GM12878 (cell line): ENCODE measurements around the gene AIF1L. TPM values are rescaled to one million over a fixed set of nuclear protein-coding genes. Genes with fewer than 3 reads are reported as not detected.

Experiments
- ATAC-seq: fragments of 200-7000 bp; cut with Tn5 transposase; 3 replicates; pipeline ENCODE4 v1.9.1; 2020; ENCODE audit warnings: mild to moderate bottlenecking, moderate library complexity
- BruUV-seq: library from RNA; stranded (reverse); fragments of 400-500 nt; replicated peaks from 2 replicates; lab custom pipeline; 2021; lab: Mats Ljungman, UMichigan
- CTCF ChIA-PET: fragments of 300-600 bp; sonication (Branson Sonifier 250); formaldehyde crosslinking; extraction: SDS; loops from one replicate; lab custom pipeline; 2021; ENCODE audit warnings: inconsistent platforms; lab: Yijun Ruan, JAX
- POLR2A ChIA-PET: fragments of 350-600 bp; formaldehyde crosslinking; extraction: SDS; loops from one replicate; lab custom pipeline; 2021; ENCODE audit warnings: inconsistent platforms; lab: Charles Lee
- RAD21 ChIA-PET: fragments of 300-600 bp; sonication (Branson Sonifier 250); formaldehyde crosslinking; loops from one replicate; lab custom pipeline; 2023; ENCODE audit warnings: antibody characterized with exemption; ENCODE audit not compliant: unreplicated experiment; lab: Charles Lee
- SMC1A ChIA-PET: fragments of 300-600 bp; sonication (Branson Sonifier 250); formaldehyde crosslinking; loops from one replicate; lab custom pipeline; 2023; ENCODE audit not compliant: unreplicated experiment, uncharacterized antibody; lab: Charles Lee
- DNase-seq: peaks from one replicate; pipeline ENCODE4 v3.0.0-alpha.2; 2011; ENCODE audit warnings: low read depth, low spot score
- FAIRE-seq: peaks from 3 replicates; lab custom pipeline; 2011; peaks lifted over from hg19 to GRCh38; lab: Jason Lieb, UNC
- H2AFZ ChIP-seq: 2 replicates; pipeline ENCODE4 v1.6.0; 2011; ENCODE audit warnings: low read depth, low read length, control low read depth; ENCODE audit not compliant: control insufficient read depth
- H3K27ac ChIP-seq: 2 replicates; pipeline ENCODE4 v1.5.1; 2011; ENCODE audit warnings: control low read depth; ENCODE audit not compliant: control insufficient read depth, insufficient read depth
- H3K27me3 ChIP-seq, 2 experiments: replicated peaks in 1 of 2; 2 replicates each; pipeline versions ENCODE4 v1.6.0 to v1.6.1; 2011; ENCODE audit warnings: low read length in 1 of 2; ENCODE audit not compliant: control insufficient read depth in 2 of 2, insufficient read depth in 2 of 2
- H3K36me3 ChIP-seq, 2 experiments: 2 replicates each; pipeline ENCODE4 v1.5.1; 2011; ENCODE audit warnings: low read length in 1 of 2; ENCODE audit not compliant: control insufficient read depth in 2 of 2, insufficient read depth in 2 of 2
- H3K4me1 ChIP-seq: 2 replicates; pipeline ENCODE4 v1.6.1; 2011; ENCODE audit warnings: mild to moderate bottlenecking, low read length, moderate library complexity, mixed read lengths; ENCODE audit not compliant: control insufficient read depth, insufficient read depth
- H3K4me2 ChIP-seq: 2 replicates; pipeline ENCODE4 v1.6.0; 2011; ENCODE audit warnings: control low read depth; ENCODE audit not compliant: control insufficient read depth, insufficient read depth
- H3K4me3 ChIP-seq: fragments of 200-600 bp; sonication (generic); 2 replicates; pipeline ENCODE4 v1.5.1; 2016
- H3K79me2 ChIP-seq: 2 replicates; pipeline ENCODE4 v1.6.0; 2011; ENCODE audit warnings: low read length; ENCODE audit not compliant: control insufficient read depth, insufficient read depth
- H3K9ac ChIP-seq: 2 replicates; pipeline ENCODE4 v1.8.0; 2011; ENCODE audit warnings: low read length, control low read depth, mixed read lengths; ENCODE audit not compliant: control insufficient read depth, insufficient read depth
- H3K9me3 ChIP-seq: replicated peaks from 3 replicates; pipeline ENCODE4 v1.5.1; 2011; ENCODE audit warnings: mild to moderate bottlenecking, low read length; ENCODE audit not compliant: control insufficient read depth, insufficient read depth
- H4K20me1 ChIP-seq: 2 replicates; pipeline ENCODE4 v1.6.0; 2011; ENCODE audit not compliant: control insufficient read depth, insufficient read depth
- E2F8 ChIP-seq: fragments of 450-650 bp; IDR thresholded peaks from 2 replicates; pipeline ENCODE4 v1.6.1; 2018; ENCODE audit warnings: mild to moderate bottlenecking, low read depth, moderate library complexity; ENCODE audit not compliant: partially characterized antibody
- EZH2 ChIP-seq: IDR thresholded peaks from 2 replicates; pipeline ENCODE4 v1.6.1; 2012; ENCODE audit warnings: low read depth, mild to moderate bottlenecking, control low read depth, inconsistent platforms, low read length, borderline replicate concordance; ENCODE audit not compliant: control insufficient read depth
- MEF2A ChIP-seq: IDR thresholded peaks from 2 replicates; pipeline ENCODE4 v1.6.1; 2011; ENCODE audit warnings: low read depth, mild to moderate bottlenecking, low read length, moderate library complexity; ENCODE audit not compliant: insufficient read depth
- NKRF ChIP-seq: fragments of 450-650 bp; conservative IDR thresholded peaks from 2 replicates; pipeline ENCODE4 v1.6.1; 2017; ENCODE audit warnings: mild to moderate bottlenecking, moderate library complexity
- POU2F2 ChIP-seq: IDR thresholded peaks from 3 replicates; pipeline ENCODE4 v1.6.1; 2011; ENCODE audit warnings: low read depth, mild to moderate bottlenecking, low read length, borderline replicate concordance
- RBBP5 ChIP-seq: fragments of 200-600 bp; sonication (generic); conservative IDR thresholded peaks from 2 replicates; pipeline ENCODE4 v1.6.1; 2016
- REST ChIP-seq: IDR thresholded peaks from 2 replicates; pipeline ENCODE4 v1.6.1; 2012; ENCODE audit warnings: mild to moderate bottlenecking, low read depth, low read length
- USF1 ChIP-seq: IDR thresholded peaks from 2 replicates; pipeline ENCODE4 v1.6.1; 2011; ENCODE audit warnings: borderline replicate concordance, low read depth, mild to moderate bottlenecking, moderate library complexity, mixed read lengths, low read length; ENCODE audit not compliant: insufficient read depth; ENCODE audit errors: extremely low read length
- WGBS: methylation state at CpG from one replicate; pipeline ENCODE4 v1.1.6; 2016; ENCODE audit warnings: low lambda C conversion rate; ENCODE audit not compliant: insufficient replicate concordance, insufficient coverage; ENCODE audit errors: missing lambda C conversion rate; 5-methylcytosine and 5-hydroxymethylcytosine counted together
- in situ Hi-C: fragments of 300-500 bp; cut with MboI; formaldehyde crosslinking; loops from 9 replicates; pipeline ENCODE4 v1.14.3; 2018; ENCODE audit warnings: mixed read lengths
- intact Hi-C: fragments of 100-400 bp; cut with micrococcal nuclease; formaldehyde crosslinking; loops from one replicate; pipeline ENCODE4 v1.14.2; 2022; ENCODE audit not compliant: unreplicated experiment
- polyA plus RNA-seq, 11 experiments: library from polyadenylated mRNA; depleted of rRNA in 4 of 11; unstranded in 6 of 11; stranded (reverse) in 5 of 11; fragments of >200 nt; fragmentation: Nextera tagmentation in 4 of 11; fragmentation: Illumina TruSeq in 1 of 11; extraction: Ambion mirVana in 4 of 11; extraction: Trizol in 1 of 11; gene quantifications; 1 replicate in 1 of 11; 2 replicates in 10 of 11; pipeline versions ENCODE4 v1.2.1 to v1.2.3, GENCODE V29; 2011 to 2016; ENCODE audit warnings: inconsistent platforms in 2 of 11, missing spikeins in 2 of 11, low read depth in 1 of 11
- total RNA-seq, 4 experiments: library from RNA; depleted of rRNA in 3 of 4; stranded (reverse); fragments of >200 nt in 3 of 4; fragmentation: Illumina TruSeq in 1 of 4; extraction: Trizol in 1 of 4; gene quantifications; 2 replicates each; pipeline versions ENCODE4 v1.2.1 to v1.2.3, GENCODE V29; 2013 to 2021

The AIF1L gene
- total and polyA plus RNA-seq, 10 of the 15 experiments (the other 5 are each of a cell fraction or from before 2014, with no cell fraction given) = 0.07 to 0.15 (median 0.08) TPM; not detected in 7

GRCh38 chr9:131072107-131072870, 24.0 kb upstream of the AIF1L start:
- in situ Hi-C loops = no loop called here
- Histone ChIP-seq H3K4me3 (no peak overlapping the region), H3K27ac (no peak overlapping the region), H3K4me2 (no peak overlapping the region), H4K20me1 (no peaks in the 10 kb centered on the region), H3K36me3 (no peaks in the 10 kb centered on the region), H3K27me3 (no peaks in the 10 kb centered on the region; a peak in 2 of 4 replicates), H2AFZ (no peak overlapping the region), H3K79me2 (no peaks in the 10 kb centered on the region), H3K4me1 (no peaks in the 10 kb centered on the region), H3K9me3 (no peaks in the 10 kb centered on the region), H3K9ac (no peak overlapping the region)
- CTCF ChIA-PET = no interaction called here
- BruUV-seq = no TSS peak
- RAD21 ChIA-PET = no interaction called here
- POLR2A ChIA-PET = no interaction called here
- intact Hi-C loops = no loop called here
- FAIRE-seq = no peak
- 26% methylated on average over 15 of the region's 16 CpGs for WGBS
- no peak for ATAC-seq
- TF ChIP-seq REST = no peak
- no peak for TF ChIP-seq EZH2
- TF ChIP-seq E2F8 = no peak
- no peak for TF ChIP-seq USF1
- no peak for TF ChIP-seq RBBP5
- TF ChIP-seq POU2F2 = no peak
- no peak for TF ChIP-seq MEF2A
- TF ChIP-seq NKRF = no peak
- no peak for DNase-seq
- SMC1A ChIA-PET = no interaction called here
